Lower leg skin (tissue), 3 donors: ENCODE results near the gene RAPGEF5.

Experiments
- CTCF ChIP-seq, 3 donors: fragments of 450-650 bp; IDR thresholded peaks; one replicate each; pipeline ENCODE4 v1.5.1; 2016; ENCODE audit warnings: antibody characterized with exemption in 3 of 3, mild to moderate bottlenecking in 3 of 3, moderate library complexity in 2 of 3
- POLR2A ChIP-seq, 2 donors: fragments of 450-650 bp; IDR thresholded peaks; one replicate each; pipeline ENCODE4 v1.6.1; 2016 to 2017; ENCODE audit warnings: antibody characterized with exemption in 2 of 2, mild to moderate bottlenecking in 1 of 2, moderate library complexity in 1 of 2

- TF ChIP-seq POLR2A (IDR thresholded peaks at IDR 0.05) (no peak), CTCF (IDR thresholded peaks at IDR 0.05) (no peak)
Observed at GRCh38 chr7:22173685-22174573, 183.0 kb downstream of the RAPGEF5 start.
